Measurements from ENCODE around the gene TMEM82.
A peak's percentile ranks its signal among the peaks of the same experiment; 100 is the strongest.

TMEM82 gene

DNA sequence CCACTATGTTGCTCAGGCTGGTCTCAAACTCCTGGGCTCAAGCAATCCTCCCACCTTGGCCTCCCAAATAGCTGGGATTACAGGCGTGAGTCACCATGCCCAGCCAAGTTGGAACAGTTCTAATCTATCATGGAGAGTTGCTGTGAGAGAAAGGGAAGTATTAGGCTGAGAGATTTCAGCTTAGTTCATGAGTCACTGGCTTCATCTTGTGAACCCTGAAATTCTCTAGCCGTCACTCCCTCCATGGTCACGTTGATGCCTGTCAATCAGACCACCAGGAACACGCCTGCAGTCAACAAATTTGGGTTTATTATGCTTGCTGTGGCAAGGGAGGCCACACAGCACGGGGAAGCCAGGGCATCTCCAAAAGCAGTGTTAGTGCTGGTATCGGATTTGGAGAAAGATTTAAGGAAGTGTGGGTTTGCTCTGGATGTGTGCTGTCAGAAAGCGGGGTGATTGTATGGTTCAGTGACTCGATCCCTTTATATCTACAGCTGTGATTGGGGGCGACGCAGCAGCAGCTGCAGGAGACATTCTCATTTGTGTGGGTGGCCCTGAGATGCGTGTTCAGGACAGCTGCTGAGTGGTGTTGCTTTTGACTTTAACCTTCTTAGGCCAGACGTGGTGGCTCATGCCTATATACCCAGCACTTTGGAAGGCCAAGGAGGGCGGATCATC is 46.5 kb downstream of the TMEM82 start:
- peak; percentile 28 for DNase-seq (ENCODE audit: low spot score)

GRCh38 chr1:15796086-15796462 is 53.8 kb downstream of the TMEM82 start:
- DNase-seq (ENCODE audit: low spot score), result no peak
